Measurements from ENCODE around the gene KLK8. TPM values are rescaled to one million over a fixed set of nuclear protein-coding genes. Genes with fewer than 3 reads are reported as not detected.

Gene KLK8
- total RNA-seq, 2 donors from 2014 or later: not detected

DNA sequence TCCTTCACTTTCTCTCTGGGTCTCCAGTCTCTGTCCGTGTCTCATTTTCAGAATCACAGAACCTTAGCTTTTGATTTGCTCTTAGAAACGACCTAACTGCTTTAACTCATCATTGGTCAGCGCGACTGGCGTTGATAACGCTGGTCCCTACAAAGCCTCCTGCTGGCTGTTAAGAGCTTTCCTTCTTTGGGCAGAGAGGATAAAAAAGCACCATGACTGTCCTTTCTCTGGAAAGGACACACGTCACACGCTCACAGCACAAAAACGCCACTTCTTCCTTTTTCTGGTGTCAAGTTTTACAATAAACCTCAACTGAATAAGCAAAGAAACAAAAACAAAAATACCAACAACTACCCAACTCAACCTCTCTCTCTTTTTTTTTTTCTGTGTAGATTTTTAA is 35.1 kb upstream of the KLK8 start:
- Histone ChIP-seq H3K9ac (ENCODE audit: low read depth in 2 of 2, low read length in 2 of 2) (no peak overlapping the region), H3K9me3 (no peaks in the 10 kb centered on the region), H3K36me3 (no peaks in the 10 kb centered on the region), H3K4me3 (no peak overlapping the region), H3K27me3 (no peaks in the 10 kb centered on the region), H3K27ac (no peak overlapping the region), H3K4me1 (no peaks in the 10 kb centered on the region)
- intact Hi-C loops (cut with DNase I): no loop called here
- TF ChIP-seq, protein P1, sequence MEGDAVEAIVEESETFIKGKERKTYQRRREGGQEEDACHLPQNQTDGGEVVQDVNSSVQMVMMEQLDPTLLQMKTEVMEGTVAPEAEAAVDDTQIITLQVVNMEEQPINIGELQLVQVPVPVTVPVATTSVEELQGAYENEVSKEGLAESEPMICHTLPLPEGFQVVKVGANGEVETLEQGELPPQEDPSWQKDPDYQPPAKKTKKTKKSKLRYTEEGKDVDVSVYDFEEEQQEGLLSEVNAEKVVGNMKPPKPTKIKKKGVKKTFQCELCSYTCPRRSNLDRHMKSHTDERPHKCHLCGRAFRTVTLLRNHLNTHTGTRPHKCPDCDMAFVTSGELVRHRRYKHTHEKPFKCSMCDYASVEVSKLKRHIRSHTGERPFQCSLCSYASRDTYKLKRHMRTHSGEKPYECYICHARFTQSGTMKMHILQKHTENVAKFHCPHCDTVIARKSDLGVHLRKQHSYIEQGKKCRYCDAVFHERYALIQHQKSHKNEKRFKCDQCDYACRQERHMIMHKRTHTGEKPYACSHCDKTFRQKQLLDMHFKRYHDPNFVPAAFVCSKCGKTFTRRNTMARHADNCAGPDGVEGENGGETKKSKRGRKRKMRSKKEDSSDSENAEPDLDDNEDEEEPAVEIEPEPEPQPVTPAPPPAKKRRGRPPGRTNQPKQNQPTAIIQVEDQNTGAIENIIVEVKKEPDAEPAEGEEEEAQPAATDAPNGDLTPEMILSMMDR (IDR thresholded peaks at IDR 0.05): no peak
- no peak for DNase-seq

DNA sequence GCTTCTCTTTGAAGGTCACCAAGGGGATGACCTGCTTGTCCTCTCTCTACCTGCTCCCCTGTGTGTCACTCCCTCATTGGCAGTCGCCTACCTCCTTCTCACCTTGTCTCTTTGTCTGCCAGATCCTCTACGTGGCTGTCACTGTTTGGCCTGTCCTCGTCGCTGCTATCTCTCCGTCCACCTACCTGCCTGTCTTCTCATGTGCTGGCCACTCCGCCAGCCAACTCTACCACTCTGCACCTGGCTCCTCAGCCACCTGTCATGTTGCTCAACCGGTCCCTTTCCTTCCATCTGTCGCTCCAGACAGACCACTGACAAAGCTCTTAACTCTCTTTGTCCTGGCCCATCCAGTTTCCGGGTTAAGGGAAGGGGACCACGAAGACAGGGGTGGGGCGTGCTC is 33.3 kb upstream of the KLK8 start, which contains the start of gene KLK12:
KLK12 (minus strand) TSS at position 299 of the 400 bp plus-strand sequence. CDS start 381 bp downstream, outside the sequence.
- Histone ChIP-seq H3K36me3 (no peaks in the 10 kb centered on the region), H3K4me3 (no peak within 1 kb of the TSS), H3K9me3 (no peaks in the 10 kb centered on the region), H3K9ac (ENCODE audit: low read depth in 2 of 2, low read length in 2 of 2) (no peak within 1 kb of the TSS), H3K27ac (no peak within 1 kb of the TSS), H3K27me3 (no peaks in the 10 kb centered on the region), H3K4me1 (no peaks in the 10 kb centered on the region)
- intact Hi-C loops (cut with DNase I): no loop called here
- TF ChIP-seq, protein P1 (IDR thresholded peaks at IDR 0.05): no peak
- no peak for DNase-seq

DNA sequence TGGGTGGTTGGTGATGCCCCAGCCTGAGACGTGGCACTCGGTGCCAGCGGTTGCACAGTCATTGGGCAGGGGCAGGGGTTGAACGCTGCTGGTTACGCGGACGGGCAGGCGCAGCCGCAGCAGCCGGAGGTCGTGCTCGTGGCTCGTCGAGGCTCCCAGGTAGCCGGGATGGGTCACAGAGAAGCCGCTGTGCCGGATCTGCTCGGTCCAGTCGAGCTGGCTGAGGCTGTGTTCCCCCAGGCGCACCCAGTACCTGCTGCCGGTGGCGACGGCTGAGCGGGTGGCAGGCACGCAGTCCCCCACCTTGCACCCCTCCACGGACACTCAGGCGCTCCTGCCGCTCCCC is 30.4 kb upstream of the KLK8 start:
- Histone ChIP-seq H3K9ac (ENCODE audit: low read depth in 2 of 2, low read length in 2 of 2) (no peak overlapping the region), H3K36me3 (no peaks in the 10 kb centered on the region), H3K4me3 (no peak overlapping the region), H3K27me3 (no peaks in the 10 kb centered on the region), H3K9me3 (no peaks in the 10 kb centered on the region), H3K27ac (no peak overlapping the region), H3K4me1 (no peaks in the 10 kb centered on the region)
- no peak for DNase-seq
- intact Hi-C loops (cut with DNase I): no loop called here
- TF ChIP-seq, protein P1 (IDR thresholded peaks at IDR 0.05): no peak

DNA sequence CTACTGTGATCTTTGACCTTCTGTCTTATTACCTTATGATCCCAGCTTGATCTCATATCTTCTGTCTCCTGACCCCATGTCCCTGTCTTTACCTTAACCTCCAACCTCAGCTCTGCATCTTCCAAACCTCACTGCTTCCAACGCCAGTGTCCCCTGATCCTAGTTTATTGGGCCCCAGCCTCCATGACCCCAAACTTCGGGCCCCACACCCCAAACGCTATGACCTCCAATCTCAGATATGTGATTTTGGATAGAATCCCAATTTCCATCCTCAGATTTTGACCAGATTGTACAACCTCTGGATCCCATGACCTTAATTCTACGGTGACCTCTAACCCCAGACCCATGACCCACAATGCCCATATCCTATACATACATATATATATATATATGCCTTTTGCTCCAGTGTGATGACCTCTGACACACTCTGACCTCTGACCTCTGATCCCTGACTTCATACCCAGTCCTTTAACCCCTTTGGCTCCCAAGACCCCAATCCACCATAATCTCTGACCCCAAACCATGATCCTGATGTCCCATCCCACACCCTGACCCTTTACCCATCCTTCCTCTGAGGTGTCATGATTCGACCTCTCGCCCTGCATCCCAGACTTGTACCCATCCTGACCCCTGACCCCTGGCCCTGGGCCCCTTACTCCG is 29.9 kb upstream of the KLK8 start:
- TF ChIP-seq, protein P1 (IDR thresholded peaks at IDR 0.05): no peak
- Histone ChIP-seq H3K4me3 (no peak overlapping the region), H3K27me3 (peaks cover 4% of the 10 kb centered on the region), H3K27ac (no peak overlapping the region), H3K9me3 (no peaks in the 10 kb centered on the region), H3K36me3 (no peaks in the 10 kb centered on the region), H3K9ac (ENCODE audit: low read depth in 2 of 2, low read length in 2 of 2) (no peak overlapping the region), H3K4me1 (no peaks in the 10 kb centered on the region)
- DNase-seq: no peak
- intact Hi-C loops (cut with DNase I): no loop called here

DNA sequence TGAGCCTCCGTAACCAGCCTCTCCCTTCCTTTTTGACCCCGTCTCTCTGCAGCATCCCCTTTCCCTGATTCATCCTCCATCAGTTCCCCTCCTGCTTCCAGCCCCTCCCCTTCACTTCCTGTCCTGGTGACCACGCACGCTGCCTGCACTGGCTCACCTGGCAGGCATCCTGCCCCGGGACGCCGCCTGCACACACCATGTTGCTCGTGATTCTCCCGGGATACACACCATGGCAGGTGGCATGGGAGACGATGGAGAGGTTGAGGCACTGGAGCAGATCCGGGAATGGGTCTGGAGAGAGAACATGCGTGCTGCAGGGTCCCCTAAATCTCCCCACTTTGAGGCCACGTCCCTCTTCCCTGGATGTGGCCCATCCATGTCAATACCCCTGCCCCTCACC is 29.2 kb upstream of the KLK8 start:
- H3K27me3 ChIP-seq: peaks cover 7% of the 10 kb centered on the region

More for the DNA sequence above, 29.2 kb upstream of the KLK8 start:
- no peaks in the 10 kb centered on the region for H3K9me3 ChIP-seq
- DNase-seq: no peak
- no peak overlapping the region for H3K9ac ChIP-seq (ENCODE audit: low read depth in 2 of 2, low read length in 2 of 2)
- no peaks in the 10 kb centered on the region for H3K4me1 ChIP-seq
- intact Hi-C loops (cut with DNase I): no loop called here
- H3K27ac ChIP-seq: no peak overlapping the region
- no peaks in the 10 kb centered on the region for H3K36me3 ChIP-seq
- H3K4me3 ChIP-seq: no peak overlapping the region
- TF ChIP-seq, protein P1 (IDR thresholded peaks at IDR 0.05): no peak
